GM12872 (cell line): Measurements from ENCODE around the gene GHRH.

Source experiments
- CTCF ChIP-seq: IDR thresholded peaks from 3 replicates; pipeline ENCODE4 v1.5.1; 2011; ENCODE audit warnings: low read depth, mild to moderate bottlenecking, low read length, moderate library complexity; ENCODE audit not compliant: insufficient read depth

Gene GHRH

GRCh38 chr20:37234254-37234581 is 27.4 kb downstream of the GHRH start:
- TF ChIP-seq CTCF: no peak

GRCh38 chr20:37233548-37234253 is 27.9 kb downstream of the GHRH start:
- no peak for TF ChIP-seq CTCF

- TF ChIP-seq CTCF: no peak
Observed at GRCh38 chr20:37231947-37232630, 29.5 kb downstream of the GHRH start.

GRCh38 chr20:37230200-37230599 is 31.4 kb downstream of the GHRH start:
- no peak for TF ChIP-seq CTCF

GRCh38 chr20:37229357-37229756 is 32.3 kb downstream of the GHRH start:
- no peak for TF ChIP-seq CTCF

- TF ChIP-seq CTCF: no peak
Observed at GRCh38 chr20:37228656-37229055, 33.0 kb downstream of the GHRH start.

GRCh38 chr20:37228082-37228481 is 33.5 kb downstream of the GHRH start:
- TF ChIP-seq CTCF: no peak
